RWPE2 (cell line): ENCODE results near the gene BLOC1S3.

Experiments
- ATAC-seq: fragments of 200-7000 bp; cut with Tn5 transposase; 3 replicates; pipeline ENCODE4 v1.9.1; 2021; ENCODE audit warnings: low read depth
- DNase-seq: peaks from one replicate; pipeline ENCODE4 v3.0.0-alpha.2; 2020; ENCODE audit warnings: low spot score
- H3K27ac ChIP-seq: fragments of 450-650 bp; 2 replicates; pipeline ENCODE4 v1.5.1; 2017; ENCODE audit warnings: mild to moderate bottlenecking; ENCODE audit not compliant: poor library complexity, severe bottlenecking
- H3K27me3 ChIP-seq: fragments of 250-450 bp; sonication (Bioruptor Pico); 2 replicates; pipeline ENCODE4 v1.5.1; 2021; ENCODE audit warnings: mild to moderate bottlenecking, moderate library complexity; ENCODE audit not compliant: insufficient read depth, poor library complexity, severe bottlenecking
- H3K36me3 ChIP-seq: fragments of 250-450 bp; sonication (Bioruptor Pico); 2 replicates; pipeline ENCODE4 v1.5.1; 2020; ENCODE audit warnings: low read depth, mild to moderate bottlenecking, moderate library complexity
- H3K4me1 ChIP-seq: fragments of 250-450 bp; sonication (Bioruptor Pico); 2 replicates; pipeline ENCODE4 v1.5.1; 2021; ENCODE audit warnings: mild to moderate bottlenecking, moderate library complexity; ENCODE audit not compliant: insufficient read depth, poor library complexity, severe bottlenecking
- H3K4me3 ChIP-seq: fragments of 250-450 bp; sonication (Bioruptor Pico); 2 replicates; pipeline ENCODE4 v1.5.1; 2021; ENCODE audit warnings: mild to moderate bottlenecking, moderate library complexity; ENCODE audit not compliant: severe bottlenecking
- H3K9me3 ChIP-seq: fragments of 250-450 bp; sonication (Bioruptor Pico); 2 replicates; pipeline ENCODE4 v1.5.1; 2021; ENCODE audit warnings: mild to moderate bottlenecking, moderate library complexity; ENCODE audit not compliant: severe bottlenecking
- TF ChIP-seq, protein P1 (sequence below): fragments of 450-650 bp; IDR thresholded peaks from one replicate; pipeline ENCODE4 v1.5.1; 2017; ENCODE audit warnings: mild to moderate bottlenecking, moderate library complexity; ENCODE audit not compliant: poor library complexity, severe bottlenecking

BLOC1S3 gene

GRCh38 chr19:45211751-45212381 is 33.3 kb downstream of the BLOC1S3 start:
- Histone ChIP-seq H3K9me3 (no peaks in the 10 kb centered on the region), H3K36me3 (no peaks in the 10 kb centered on the region), H3K27ac (no peak overlapping the region), H3K4me3 (no peak overlapping the region), H3K27me3 (peaks cover 1% of the 10 kb centered on the region), H3K4me1 (peaks cover 5% of the 10 kb centered on the region)
- TF ChIP-seq, protein P1, sequence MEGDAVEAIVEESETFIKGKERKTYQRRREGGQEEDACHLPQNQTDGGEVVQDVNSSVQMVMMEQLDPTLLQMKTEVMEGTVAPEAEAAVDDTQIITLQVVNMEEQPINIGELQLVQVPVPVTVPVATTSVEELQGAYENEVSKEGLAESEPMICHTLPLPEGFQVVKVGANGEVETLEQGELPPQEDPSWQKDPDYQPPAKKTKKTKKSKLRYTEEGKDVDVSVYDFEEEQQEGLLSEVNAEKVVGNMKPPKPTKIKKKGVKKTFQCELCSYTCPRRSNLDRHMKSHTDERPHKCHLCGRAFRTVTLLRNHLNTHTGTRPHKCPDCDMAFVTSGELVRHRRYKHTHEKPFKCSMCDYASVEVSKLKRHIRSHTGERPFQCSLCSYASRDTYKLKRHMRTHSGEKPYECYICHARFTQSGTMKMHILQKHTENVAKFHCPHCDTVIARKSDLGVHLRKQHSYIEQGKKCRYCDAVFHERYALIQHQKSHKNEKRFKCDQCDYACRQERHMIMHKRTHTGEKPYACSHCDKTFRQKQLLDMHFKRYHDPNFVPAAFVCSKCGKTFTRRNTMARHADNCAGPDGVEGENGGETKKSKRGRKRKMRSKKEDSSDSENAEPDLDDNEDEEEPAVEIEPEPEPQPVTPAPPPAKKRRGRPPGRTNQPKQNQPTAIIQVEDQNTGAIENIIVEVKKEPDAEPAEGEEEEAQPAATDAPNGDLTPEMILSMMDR = no peak
- DNase-seq (no peak), ATAC-seq (no peak)

GRCh38 chr19:45213031-45213430 is 34.4 kb downstream of the BLOC1S3 start:
- no peaks in the 10 kb centered on the region for H3K36me3 ChIP-seq
- ATAC-seq = no peak
- H3K4me1 ChIP-seq = peaks cover 5% of the 10 kb centered on the region
- DNase-seq = no peak
- H3K4me3 ChIP-seq = no peak overlapping the region
- TF ChIP-seq, protein P1 = no peak
- H3K27ac ChIP-seq = no peak overlapping the region
- no peaks in the 10 kb centered on the region for H3K9me3 ChIP-seq
- peaks cover 5% of the 10 kb centered on the region for H3K27me3 ChIP-seq

DNA sequence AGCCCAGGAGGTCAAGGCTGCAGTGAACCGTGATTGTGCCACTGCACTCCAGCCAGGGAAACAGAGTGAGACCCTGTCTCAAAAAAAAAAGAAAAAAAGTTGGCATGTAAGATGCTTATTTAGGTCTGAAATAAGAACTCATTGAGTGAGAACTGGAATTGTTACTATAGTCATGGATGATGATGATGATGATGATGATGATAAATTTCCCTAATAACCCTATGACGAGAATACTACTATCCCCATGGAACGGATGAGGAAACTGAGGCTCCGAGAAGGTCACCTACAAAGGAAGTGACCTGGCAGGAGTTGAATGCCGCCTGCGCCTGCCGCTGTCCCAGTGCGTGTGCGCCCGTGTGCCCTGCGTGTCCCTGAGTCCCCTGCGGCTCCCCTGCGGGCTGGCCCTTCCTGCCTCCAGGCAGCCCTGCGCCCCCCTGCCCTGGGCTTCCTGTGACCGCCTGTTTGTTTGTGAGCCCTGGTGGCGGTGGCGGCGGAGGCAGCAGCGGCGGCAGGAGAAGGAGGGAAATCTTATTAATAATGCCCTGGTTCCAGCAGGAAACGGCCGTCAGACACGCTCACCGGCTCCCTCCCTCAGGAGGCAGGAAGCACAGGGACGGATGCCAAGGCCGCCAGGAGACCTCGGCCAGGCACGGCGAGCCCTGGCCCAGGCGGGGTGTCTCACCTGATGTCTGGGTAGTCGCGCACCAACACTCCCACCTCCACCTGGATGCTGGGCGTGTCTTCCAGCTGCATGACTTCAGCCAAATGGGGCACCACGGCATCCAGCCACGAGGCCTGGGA is 37.0 kb downstream of the BLOC1S3 start:
- Histone ChIP-seq H3K4me3 (no peak overlapping the region), H3K27ac (no peak overlapping the region), H3K9me3 (no peaks in the 10 kb centered on the region), H3K4me1 (peaks cover 5% of the 10 kb centered on the region), H3K27me3 (peaks cover 5% of the 10 kb centered on the region), H3K36me3 (no peaks in the 10 kb centered on the region)
- ATAC-seq = peak; percentile 77
- TF ChIP-seq, protein P1 = no peak
- no peak for DNase-seq

DNA sequence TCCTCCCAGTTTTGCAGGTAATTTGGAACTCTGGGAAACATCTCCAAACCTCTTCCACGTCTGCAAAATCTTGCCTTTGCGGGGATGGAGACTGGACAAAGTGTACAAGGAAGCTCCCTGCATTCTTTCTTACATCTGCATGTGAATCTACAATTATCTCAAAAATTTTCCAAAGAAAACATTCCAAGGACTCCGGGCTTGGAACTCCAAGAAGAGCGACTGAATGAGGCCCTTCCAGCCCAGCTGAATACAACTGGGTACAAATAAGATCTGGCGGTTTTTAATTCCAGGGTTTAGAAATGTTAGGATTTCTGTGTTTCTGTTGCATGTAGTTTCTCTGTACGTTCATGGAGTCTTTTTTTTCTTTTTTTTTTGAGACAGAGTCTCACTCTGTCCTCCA is 38.1 kb downstream of the BLOC1S3 start:
- no peaks in the 10 kb centered on the region for H3K9me3 ChIP-seq
- no peak overlapping the region for H3K4me3 ChIP-seq
- H3K36me3 ChIP-seq = no peaks in the 10 kb centered on the region
- TF ChIP-seq, protein P1 = no peak
- peaks cover 5% of the 10 kb centered on the region for H3K4me1 ChIP-seq
- no peak for ATAC-seq
- H3K27ac ChIP-seq = no peak overlapping the region
- DNase-seq = no peak
- peaks cover 5% of the 10 kb centered on the region for H3K27me3 ChIP-seq
